Hippocampal formation (tissue), 2 donors: ENCODE results near the gene LRRC1.

Experiments
- DNase-seq, 2 donors: peaks; one replicate each; lab custom pipeline; 2025; lab: John Stamatoyannopoulos, UW

Gene LRRC1

GRCh38 chr6:53961679-53962370, 167.0 kb downstream of the LRRC1 start:
- DNase-seq, result no peak

- DNase-seq, result no peak
Observed at GRCh38 chr6:53962646-53963045, 167.8 kb downstream of the LRRC1 start.

GRCh38 chr6:53967415-53967814, 172.6 kb downstream of the LRRC1 start:
- no peak for DNase-seq
